IMR-90 (cell line): Measurements from ENCODE around the gene SEC24B. TPM values are rescaled to one million over a fixed set of nuclear protein-coding genes. Genes with fewer than 3 reads are reported as not detected.

ENCODE experiments used
- ATAC-seq: fragments of 200-7000 bp; cut with Tn5 transposase; 2 replicates; pipeline ENCODE4 v1.9.1; 2020; ENCODE audit warnings: low read depth, mild to moderate bottlenecking, moderate library complexity
- BruUV-seq: library from RNA; stranded (reverse); fragments of 400-500 nt; replicated peaks from 2 replicates; lab custom pipeline; 2021; lab: Mats Ljungman, UMichigan
- CTCF ChIA-PET: fragments of 300-600 bp; formaldehyde crosslinking; extraction: SDS; loops from one replicate; lab custom pipeline; 2021; ENCODE audit warnings: antibody characterized with exemption; lab: Yijun Ruan, JAX
- POLR2A ChIA-PET: fragments of 300-600 bp; sonication (Branson Sonifier 250); formaldehyde crosslinking; loops from one replicate; lab custom pipeline; 2022; ENCODE audit warnings: antibody characterized with exemption; ENCODE audit not compliant: unreplicated experiment; lab: Charles Lee
- DNase-seq: peaks from one replicate; pipeline ENCODE4 v3.0.0; 2013
- H2AFZ ChIP-seq: replicated peaks from 2 replicates; pipeline ENCODE3; 2013; ENCODE audit warnings: low read length, mild to moderate bottlenecking; ENCODE audit not compliant: poor library complexity
- H2AK5ac ChIP-seq: 2 replicates; pipeline ENCODE4 v1.6.1; 2013; ENCODE audit warnings: low read depth, low read length, inconsistent platforms
- H2AK9ac ChIP-seq: replicated peaks from 2 replicates; pipeline ENCODE3; 2013; ENCODE audit warnings: mild to moderate bottlenecking, low read depth, low read length, moderate library complexity; ENCODE audit not compliant: poor library complexity
- H2BK120ac ChIP-seq: 2 replicates; pipeline ENCODE4 v1.6.1; 2013; ENCODE audit warnings: low read depth, low read length, inconsistent platforms
- H2BK15ac ChIP-seq: 3 replicates; pipeline ENCODE4 v1.6.1; 2013; ENCODE audit warnings: low read depth, low read length, inconsistent platforms
- H2BK20ac ChIP-seq: 2 replicates; pipeline ENCODE4 v1.6.1; 2013; ENCODE audit warnings: low read depth, mild to moderate bottlenecking, inconsistent platforms, low read length, moderate library complexity
- H2BK5ac ChIP-seq: 2 replicates; pipeline ENCODE4 v1.6.1; 2013; ENCODE audit warnings: mild to moderate bottlenecking, low read depth, low read length, inconsistent platforms; ENCODE audit not compliant: poor library complexity, severe bottlenecking
- H3K14ac ChIP-seq: replicated peaks from 2 replicates; pipeline ENCODE4 v1.6.1; 2013; ENCODE audit warnings: low read depth, low read length, inconsistent platforms
- H3K18ac ChIP-seq: 2 replicates; pipeline ENCODE4 v1.6.1; 2013; ENCODE audit warnings: low read depth, low read length, control low read depth
- H3K23ac ChIP-seq: 2 replicates; pipeline ENCODE4 v1.6.1; 2013; ENCODE audit warnings: low read depth, low read length, inconsistent platforms
- H3K27ac ChIP-seq: 2 replicates; pipeline ENCODE4 v1.5.1; 2013; ENCODE audit warnings: mild to moderate bottlenecking, control low read depth, low read length; ENCODE audit not compliant: insufficient read depth
- H3K27me3 ChIP-seq: 2 replicates; pipeline ENCODE4 v1.6.1; 2013; ENCODE audit warnings: low read length; ENCODE audit not compliant: control insufficient read depth, insufficient read depth
- H3K36me3 ChIP-seq: 2 replicates; pipeline ENCODE4 v1.6.1; 2013; ENCODE audit warnings: low read length, mixed read lengths; ENCODE audit not compliant: control insufficient read depth, insufficient read depth
- H3K4ac ChIP-seq: 2 replicates; pipeline ENCODE4 v1.6.1; 2013; ENCODE audit warnings: low read depth, low read length, inconsistent platforms
- H3K4me1 ChIP-seq: 2 replicates; pipeline ENCODE4 v1.6.1; 2013; ENCODE audit warnings: low read length, mixed read lengths; ENCODE audit not compliant: control insufficient read depth, insufficient read depth
- H3K4me2 ChIP-seq: 2 replicates; pipeline ENCODE4 v1.6.1; 2013; ENCODE audit warnings: low read depth, mild to moderate bottlenecking, control low read depth, low read length, moderate library complexity
- H3K4me3 ChIP-seq: 2 replicates; pipeline ENCODE4 v1.5.1; 2013; ENCODE audit warnings: low read depth, mild to moderate bottlenecking, control low read depth, low read length, moderate library complexity; ENCODE audit not compliant: insufficient read depth
- H3K56ac ChIP-seq: 2 replicates; pipeline ENCODE4 v1.6.1; 2013; ENCODE audit warnings: low read length, inconsistent platforms; ENCODE audit not compliant: insufficient read depth; ENCODE audit errors: extremely low read depth
- H3K79me1 ChIP-seq, 2 experiments: 2 replicates each; pipeline ENCODE4 v1.6.1; 2013; ENCODE audit warnings: low read length in 2 of 2, inconsistent platforms in 1 of 2, low read depth in 1 of 2
- H3K9ac ChIP-seq: 2 replicates; pipeline ENCODE4 v1.6.1; 2013; ENCODE audit warnings: low read depth, low read length, control low read depth
- H3K9me1 ChIP-seq: 2 replicates; pipeline ENCODE4 v1.6.1; 2013; ENCODE audit warnings: low read length, inconsistent platforms; ENCODE audit not compliant: insufficient read depth
- H3K9me3 ChIP-seq: 2 replicates; pipeline ENCODE4 v1.6.1; 2013; ENCODE audit warnings: low read length; ENCODE audit not compliant: control insufficient read depth, insufficient read depth
- H4K20me1 ChIP-seq: 2 replicates; pipeline ENCODE4 v1.6.1; 2013; ENCODE audit warnings: low read length, inconsistent platforms; ENCODE audit not compliant: insufficient read depth
- H4K5ac ChIP-seq: 2 replicates; pipeline ENCODE4 v1.6.1; 2013; ENCODE audit warnings: mild to moderate bottlenecking, low read depth, low read length, control low read depth
- H4K8ac ChIP-seq, 2 experiments: 2 replicates each; pipeline ENCODE4 v1.6.1; 2013; ENCODE audit warnings: low read depth in 2 of 2, low read length in 2 of 2, control low read depth in 1 of 2, inconsistent platforms in 1 of 2
- H4K91ac ChIP-seq: 2 replicates; pipeline ENCODE4 v1.6.1; 2013; ENCODE audit warnings: low read depth, low read length, inconsistent platforms; ENCODE audit not compliant: insufficient read depth
- MXI1 ChIP-seq: IDR thresholded peaks from 2 replicates; pipeline ENCODE4 v1.6.1; 2012; ENCODE audit warnings: low read depth, mild to moderate bottlenecking, low read length, moderate library complexity, borderline replicate concordance
- POLR2A ChIP-seq: IDR thresholded peaks from 2 replicates; pipeline ENCODE4 v1.6.1; 2012; ENCODE audit warnings: mild to moderate bottlenecking, low read depth, low read length
- WGBS, 2 experiments: methylation state at CpG; one replicate each; pipeline versions ENCODE4 v1.1.5 to v1.1.7; 2013; ENCODE audit warnings: missing lambda C conversion rate in 2 of 2; ENCODE audit not compliant: insufficient read length in 1 of 2; ENCODE audit errors: extremely low coverage in 2 of 2; 5-methylcytosine and 5-hydroxymethylcytosine counted together
- dilution Hi-C: fragments of 300-500 bp; cut with HindIII; formaldehyde crosslinking; loops from one replicate; pipeline ENCODE4 v1.14.3; 2018; ENCODE audit warnings: low sequenced_read_pairs; ENCODE audit not compliant: unreplicated experiment
- in situ Hi-C: fragments of 300-500 bp; cut with MboI; formaldehyde crosslinking; loops from 3 replicates; pipeline ENCODE4 v1.14.3; 2019; ENCODE audit warnings: low sequenced_read_pairs, inconsistent platforms, mixed read lengths
- intact Hi-C: fragments of 100-400 bp; cut with micrococcal nuclease; formaldehyde crosslinking; loops from 2 replicates; pipeline ENCODE4 v1.10.0; 2022
- polyA plus RNA-seq, 3 experiments: library from polyadenylated mRNA; depleted of rRNA; stranded (reverse); fragments of >200 nt; gene quantifications; 2 replicates each; pipeline ENCODE4 v1.2.3, GENCODE V29; 2012; ENCODE audit warnings: low replicate concordance in 1 of 3
- total RNA-seq: library from RNA; depleted of rRNA; stranded (reverse); fragments of >200 nt; gene quantifications from 2 replicates; pipeline ENCODE4 v1.2.3, GENCODE V29; 2012

SEC24B gene
- total and polyA plus RNA-seq, 2 of the 4 experiments (the other 2 are of a cell fraction), result 19.0 to 27.4 TPM

DNA sequence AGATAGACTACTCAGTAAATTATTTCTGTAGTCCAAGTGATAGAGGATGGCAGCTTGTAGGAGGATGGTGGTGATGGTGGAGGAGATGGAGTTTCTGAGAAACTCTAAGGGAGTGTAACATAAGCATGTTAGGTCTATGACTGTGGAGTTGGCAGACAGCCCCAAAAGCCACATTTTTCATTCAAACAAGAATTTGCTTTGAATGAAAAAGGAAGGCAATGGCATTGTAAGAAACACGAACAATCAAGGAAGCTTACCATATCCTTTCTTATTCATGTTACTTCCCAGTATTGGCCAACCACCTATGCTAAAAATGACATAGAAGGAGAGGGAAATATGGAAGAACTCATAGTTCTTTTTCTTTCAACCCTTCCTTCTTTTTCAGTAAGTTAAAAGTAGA lies 18.7 kb upstream of the SEC24B start:
- Histone ChIP-seq H2BK5ac (no peak overlapping the region), H2BK120ac (no peak overlapping the region), H3K9me3 (no peaks in the 10 kb centered on the region), H3K4me2 (no peak overlapping the region), H3K79me1 (no peaks in the 10 kb centered on the region), H3K9ac (no peak overlapping the region), H3K27me3 (no peaks in the 10 kb centered on the region; the same call in 1 of the 2 replicates), H3K18ac (no peak overlapping the region), H4K5ac (no peak overlapping the region), H4K91ac (no peak overlapping the region), H4K8ac (no peak overlapping the region), H3K4ac (no peak overlapping the region), H2AFZ (no peak overlapping the region), H2AK9ac (no peak overlapping the region), H3K36me3 (no peaks in the 10 kb centered on the region), H4K20me1 (no peaks in the 10 kb centered on the region), H3K14ac (no peak overlapping the region), H3K56ac (no peak overlapping the region), H2AK5ac (no peak overlapping the region), H3K9me1 (no peaks in the 10 kb centered on the region; the same call in 1 of the 2 replicates), H2BK15ac (no peak overlapping the region), H3K4me3 (no peak overlapping the region), H3K23ac (no peak overlapping the region), H3K4me1 (no peaks in the 10 kb centered on the region), H2BK20ac (no peak overlapping the region), H3K27ac (no peak overlapping the region)
- POLR2A ChIA-PET, result no interaction called here
- WGBS, 2 experiments, result no CpG with 5 or more reads among the region's 1 CpG
- CTCF ChIA-PET, result interaction anchor here (0.6 to 0.7 kb wide), 2 partner anchors 560 to 563 kb away, joined by 3 to 5 read pairs; no protein-coding TSS in a partner anchor
- dilution Hi-C loops, result no loop called here
- intact Hi-C loops, result no loop called here
- ATAC-seq, result peak; percentile 27; the same call in 1 of the 2 replicates
- TF ChIP-seq POLR2A (no peak), MXI1 (no peak)
- in situ Hi-C loops, result loop anchor here (25.0 kb wide), 1 partner anchor 1097 kb away; no protein-coding TSS in a partner anchor
- no TSS peak for BruUV-seq
- DNase-seq, result peak; percentile 54
